ENCODE measurements around the gene KCNK2. TPM values are rescaled to one million over a fixed set of nuclear protein-coding genes. Genes with fewer than 3 reads are reported as not detected.

The KCNK2 gene
- total RNA-seq, 1 experiment from 2014 or later: 0.44 TPM

DNA sequence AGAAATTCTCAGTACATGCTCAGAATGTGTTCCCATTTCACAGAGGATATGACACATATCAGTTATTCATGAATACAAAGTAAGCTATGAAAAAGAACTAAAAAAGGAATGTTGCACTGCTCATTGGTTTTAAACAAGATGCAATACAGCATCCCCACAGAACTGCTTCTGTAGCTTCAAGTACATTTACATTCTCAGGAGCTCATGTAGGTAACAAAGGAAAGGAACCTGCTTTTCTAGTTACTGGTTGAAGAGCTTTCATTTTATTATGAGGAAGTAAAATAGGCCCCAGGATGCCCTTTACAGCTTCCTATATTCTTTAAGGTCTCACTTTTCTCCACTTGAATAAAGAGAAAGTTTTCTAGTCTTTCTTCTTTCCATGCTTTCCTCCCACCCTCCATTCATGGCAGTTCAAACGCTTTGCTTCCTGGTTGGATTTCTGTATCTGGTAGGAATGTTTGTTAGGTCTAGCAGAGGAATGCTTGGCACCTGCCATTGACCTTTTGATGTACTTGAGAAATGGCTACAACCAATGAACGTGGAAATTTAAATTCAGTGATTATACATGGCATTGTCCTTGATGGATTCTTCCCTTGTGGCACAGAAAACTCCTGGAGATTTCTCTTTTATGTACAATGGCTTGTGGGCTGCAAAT is 27.1 kb upstream of the KCNK2 start:
- Histone ChIP-seq H3K23me2 (ENCODE audit: insufficient read length, low read depth, low read length, poor library complexity, severe bottlenecking) (no peaks in the 10 kb centered on the region), H3K14ac (ENCODE audit: insufficient read depth, low read length) (no peak overlapping the region), H3K27ac (ENCODE audit: insufficient read length, low read depth, low read length) (no peak overlapping the region), H3K79me2 (ENCODE audit: insufficient read depth, low read length) (no peaks in the 10 kb centered on the region), H3K4me2 (ENCODE audit: insufficient read depth, insufficient read length, low read length) (no peak overlapping the region), H3K4ac (ENCODE audit: low read depth, low read length) (no peak overlapping the region), H2BK20ac (ENCODE audit: low read depth, low read length, poor library complexity, severe bottlenecking) (no peak overlapping the region), H3K4me1 (ENCODE audit: insufficient read depth, low read length) (no peaks in the 10 kb centered on the region; the same call in 1 of the 2 replicates), H3K79me1 (ENCODE audit: insufficient read depth, low read depth, low read length, poor library complexity, severe bottlenecking) (no peaks in the 10 kb centered on the region), H3K27me3 (ENCODE audit: insufficient read depth, low read length) (no peaks in the 10 kb centered on the region), H3K9ac (ENCODE audit: extremely low read depth, insufficient read length, low read length) (no peak overlapping the region), H3K56ac (ENCODE audit: insufficient read length, low read depth, low read length) (no peak overlapping the region), H2BK12ac (ENCODE audit: insufficient read length, low read depth, low read length) (no peak overlapping the region), H3K23ac (ENCODE audit: insufficient read length, low read depth, low read length) (no peak overlapping the region), H2AK5ac (ENCODE audit: insufficient read length, low read length) (no peak overlapping the region), H3K18ac (ENCODE audit: insufficient read length, low read depth, low read length) (no peak overlapping the region), H4K91ac (ENCODE audit: insufficient read length, low read depth, low read length) (no peak overlapping the region), H2BK120ac (ENCODE audit: low read depth, low read length, poor library complexity, severe bottlenecking) (no peak overlapping the region), H2AFZ (ENCODE audit: low read length) (no peak overlapping the region), H4K5ac (ENCODE audit: insufficient read length, low read depth, low read length) (no peak overlapping the region), H4K8ac (replicated peaks; ENCODE audit: insufficient read length, low read depth, low read length) (no peak overlapping the region), H3K9me3 (ENCODE audit: control insufficient read depth, low read depth, low read length) (no peaks in the 10 kb centered on the region), H2BK5ac (ENCODE audit: insufficient read length, low read length) (no peak overlapping the region), H2BK15ac (ENCODE audit: low read depth, low read length) (no peak overlapping the region), H3T11ph (ENCODE audit: low read length) (no peak overlapping the region), H4K20me1 (ENCODE audit: control insufficient read depth, insufficient read depth, insufficient read length) (no peaks in the 10 kb centered on the region)
- TF ChIP-seq, protein P1, sequence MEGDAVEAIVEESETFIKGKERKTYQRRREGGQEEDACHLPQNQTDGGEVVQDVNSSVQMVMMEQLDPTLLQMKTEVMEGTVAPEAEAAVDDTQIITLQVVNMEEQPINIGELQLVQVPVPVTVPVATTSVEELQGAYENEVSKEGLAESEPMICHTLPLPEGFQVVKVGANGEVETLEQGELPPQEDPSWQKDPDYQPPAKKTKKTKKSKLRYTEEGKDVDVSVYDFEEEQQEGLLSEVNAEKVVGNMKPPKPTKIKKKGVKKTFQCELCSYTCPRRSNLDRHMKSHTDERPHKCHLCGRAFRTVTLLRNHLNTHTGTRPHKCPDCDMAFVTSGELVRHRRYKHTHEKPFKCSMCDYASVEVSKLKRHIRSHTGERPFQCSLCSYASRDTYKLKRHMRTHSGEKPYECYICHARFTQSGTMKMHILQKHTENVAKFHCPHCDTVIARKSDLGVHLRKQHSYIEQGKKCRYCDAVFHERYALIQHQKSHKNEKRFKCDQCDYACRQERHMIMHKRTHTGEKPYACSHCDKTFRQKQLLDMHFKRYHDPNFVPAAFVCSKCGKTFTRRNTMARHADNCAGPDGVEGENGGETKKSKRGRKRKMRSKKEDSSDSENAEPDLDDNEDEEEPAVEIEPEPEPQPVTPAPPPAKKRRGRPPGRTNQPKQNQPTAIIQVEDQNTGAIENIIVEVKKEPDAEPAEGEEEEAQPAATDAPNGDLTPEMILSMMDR (conservative IDR thresholded peaks at IDR 0.05): no peak
- Mint-ChIP-seq H3K9me3 (no peaks in the 10 kb centered on the region), H3K4me1 (peaks cover 24 to 27% of the 10 kb centered on the region in 2 experiments), H3K27me3 (ENCODE audit: low read depth) (no peaks in the 10 kb centered on the region), H3K27ac (peak overlapping the region in 1 of 3 experiments; percentile 92; a peak in 4 of 7 replicates), H3K4me3 (no peak overlapping the region), H3K36me3 (ENCODE audit: insufficient read depth in 1 of 3, low read depth in 3 of 3) (no peaks in the 10 kb centered on the region; a peak in 1 of 7 replicates)
- no peak for DNase-seq
- WGBS (ENCODE audit: extremely low coverage, insufficient read length, low lambda C conversion rate): no CpG with 5 or more reads among the region's 2 CpGs
